Muscle layer of colon (tissue), 2 donors: ENCODE measurements around the gene TGFBI.
A peak's percentile ranks its signal among the peaks of the same experiment; 100 is the strongest.

Experiments used
- H3K27ac ChIP-seq: one replicate; pipeline ENCODE4 v1.7.0; 2013; ENCODE audit warnings: low read depth, mild to moderate bottlenecking, low read length, moderate library complexity
- H3K27me3 ChIP-seq, 2 donors: one replicate each; pipeline ENCODE4 v1.7.0; 2013; ENCODE audit warnings: low read length in 2 of 2, mild to moderate bottlenecking in 2 of 2; ENCODE audit not compliant: insufficient read depth in 2 of 2, control insufficient read depth in 1 of 2
- H3K36me3 ChIP-seq: one replicate; pipeline ENCODE4 v1.7.0; 2013; ENCODE audit warnings: mild to moderate bottlenecking, low read length; ENCODE audit not compliant: insufficient read depth
- H3K4me1 ChIP-seq: one replicate; pipeline ENCODE4 v1.7.0; 2013; ENCODE audit warnings: mild to moderate bottlenecking, low read length; ENCODE audit not compliant: insufficient read depth
- H3K4me3 ChIP-seq, 2 donors: one replicate each; pipeline ENCODE4 v1.7.0; 2013; ENCODE audit warnings: low read length in 2 of 2, low read depth in 1 of 2, mild to moderate bottlenecking in 1 of 2, moderate library complexity in 1 of 2
- H3K9ac ChIP-seq: one replicate; pipeline ENCODE4 v1.7.0; 2013; ENCODE audit warnings: low read length
- H3K9me3 ChIP-seq: one replicate; pipeline ENCODE4 v1.7.0; 2013; ENCODE audit warnings: mild to moderate bottlenecking, low read length
- donor health status: abdominal sarcoma.
- donor health status: Adenocarcinoma of cecum.

TGFBI gene

GRCh38 chr5:136086783-136087566 lies 58.2 kb downstream of the TGFBI start:
- Histone ChIP-seq H3K4me3 (no peak overlapping the region), H3K27ac (no peak overlapping the region), H3K27me3 (no peaks in the 10 kb centered on the region), H3K9ac (no peak overlapping the region), H3K9me3 (no peaks in the 10 kb centered on the region), H3K36me3 (no peaks in the 10 kb centered on the region), H3K4me1 (peaks cover 45% of the 10 kb centered on the region)

GRCh38 chr5:136087961-136088871 lies 59.4 kb downstream of the TGFBI start:
- peaks cover 41% of the 10 kb centered on the region for H3K4me1 ChIP-seq
- H3K4me3 ChIP-seq = peak overlapping the region in 1 of 2 donors; percentile 7
- H3K27ac ChIP-seq = peak overlapping the region; percentile 68
- H3K9me3 ChIP-seq = no peaks in the 10 kb centered on the region
- H3K36me3 ChIP-seq = no peaks in the 10 kb centered on the region
- no peak overlapping the region for H3K9ac ChIP-seq
- no peaks in the 10 kb centered on the region for H3K27me3 ChIP-seq

DNA sequence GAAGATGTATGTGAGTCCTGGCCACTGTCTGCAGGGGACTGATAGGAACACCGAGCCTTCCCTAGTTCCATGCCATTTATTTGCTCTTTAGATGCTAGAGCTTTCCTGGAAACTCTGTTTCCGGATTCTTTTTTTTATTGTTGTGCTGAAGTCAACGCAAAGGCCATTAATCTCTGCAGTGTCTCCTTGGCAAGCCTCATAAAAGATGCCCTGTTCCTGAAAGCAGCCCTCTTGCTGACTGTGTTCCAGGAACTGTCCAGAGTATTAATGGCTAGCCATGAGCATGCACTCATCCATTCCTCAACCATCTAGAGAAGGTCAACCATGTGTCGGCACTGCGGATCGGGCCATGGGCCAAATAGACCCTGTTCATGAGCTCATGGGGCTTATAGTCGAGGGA lies 61.0 kb downstream of the TGFBI start:
- Histone ChIP-seq H3K4me1 (peaks cover 27% of the 10 kb centered on the region), H3K9me3 (no peaks in the 10 kb centered on the region), H3K27ac (peak overlapping the region; percentile 68), H3K9ac (no peak overlapping the region), H3K27me3 (no peaks in the 10 kb centered on the region), H3K4me3 (no peak overlapping the region), H3K36me3 (no peaks in the 10 kb centered on the region)

- Histone ChIP-seq H3K4me1 (peaks cover 27% of the 10 kb centered on the region), H3K4me3 (no peak overlapping the region), H3K27ac (no peak overlapping the region), H3K27me3 (no peaks in the 10 kb centered on the region), H3K9me3 (no peaks in the 10 kb centered on the region), H3K36me3 (no peaks in the 10 kb centered on the region), H3K9ac (no peak overlapping the region)
These were observed 61.5 kb downstream of the TGFBI start for GRCh38 chr5:136090319-136090718.

DNA sequence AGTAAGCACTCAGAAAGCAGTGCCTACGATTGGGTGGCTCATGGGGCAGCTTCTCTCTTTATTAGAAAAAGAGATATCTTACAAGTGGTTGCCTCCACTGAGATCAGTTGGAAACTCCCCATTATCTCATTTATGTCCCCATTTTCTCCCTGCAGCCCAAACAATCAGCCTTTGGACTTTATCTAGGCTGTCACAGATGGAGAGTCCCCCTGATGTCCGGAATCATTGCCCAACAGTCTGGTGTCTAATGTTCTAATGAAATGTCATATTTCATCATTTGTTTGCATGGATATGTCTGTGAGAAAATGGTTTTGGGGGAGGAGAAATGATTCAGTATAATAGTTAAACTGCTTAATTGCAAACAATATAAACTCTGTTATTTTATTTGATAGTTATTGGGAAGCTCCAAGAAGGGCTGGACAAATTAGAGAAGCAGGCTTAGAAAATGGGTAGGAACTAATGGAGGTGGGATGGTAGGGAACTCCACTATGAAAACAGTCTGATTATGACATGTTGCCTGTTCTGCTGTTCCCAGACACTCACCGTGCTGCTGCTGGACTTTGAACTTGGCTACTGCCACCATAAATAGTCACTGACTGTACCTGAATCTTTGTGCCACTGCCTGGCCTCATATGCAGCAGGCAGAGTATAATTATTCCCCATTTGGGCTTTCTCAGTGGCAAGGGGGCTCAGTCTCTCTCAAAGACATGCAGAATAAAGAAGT lies 65.6 kb downstream of the TGFBI start:
- H3K9ac ChIP-seq = no peak overlapping the region
- H3K4me3 ChIP-seq = no peak overlapping the region
- H3K4me1 ChIP-seq = peaks cover 9% of the 10 kb centered on the region
- no peak overlapping the region for H3K27ac ChIP-seq
- H3K9me3 ChIP-seq = no peaks in the 10 kb centered on the region
- no peaks in the 10 kb centered on the region for H3K36me3 ChIP-seq
- H3K27me3 ChIP-seq = no peaks in the 10 kb centered on the region

GRCh38 chr5:136094913-136095641 lies 66.3 kb downstream of the TGFBI start:
- no peak overlapping the region for H3K27ac ChIP-seq
- peaks cover 2% of the 10 kb centered on the region for H3K4me1 ChIP-seq
- H3K36me3 ChIP-seq = no peaks in the 10 kb centered on the region
- H3K27me3 ChIP-seq = no peaks in the 10 kb centered on the region
- H3K9me3 ChIP-seq = no peaks in the 10 kb centered on the region
- no peak overlapping the region for H3K4me3 ChIP-seq
- H3K9ac ChIP-seq = no peak overlapping the region

- Histone ChIP-seq H3K9me3 (no peaks in the 10 kb centered on the region), H3K27ac (no peak overlapping the region), H3K4me1 (no peaks in the 10 kb centered on the region), H3K4me3 (no peak overlapping the region), H3K27me3 (no peaks in the 10 kb centered on the region), H3K9ac (no peak overlapping the region), H3K36me3 (no peaks in the 10 kb centered on the region)
These were observed 69.4 kb downstream of the TGFBI start for GRCh38 chr5:136098176-136098575.

DNA sequence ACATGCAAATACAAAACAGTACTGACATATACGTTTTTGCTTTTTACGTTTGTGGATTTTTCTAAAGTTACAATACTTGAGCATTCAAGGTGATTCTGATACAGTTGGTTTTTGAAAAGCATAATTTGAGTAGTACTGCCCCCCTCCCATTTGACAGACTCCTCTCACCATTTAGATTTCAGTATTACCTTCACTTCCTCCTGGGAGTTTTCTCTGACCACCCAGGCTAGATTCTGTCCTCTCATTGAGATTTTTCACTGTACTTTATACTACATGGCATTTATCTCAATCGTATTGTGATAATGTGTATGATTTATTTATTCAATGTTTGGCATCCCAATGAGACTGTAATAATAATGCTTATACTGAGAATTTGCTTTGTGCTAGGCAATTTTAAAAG lies 71.1 kb downstream of the TGFBI start:
- no peak overlapping the region for H3K9ac ChIP-seq
- H3K36me3 ChIP-seq = no peaks in the 10 kb centered on the region
- no peaks in the 10 kb centered on the region for H3K9me3 ChIP-seq
- no peaks in the 10 kb centered on the region for H3K4me1 ChIP-seq
- H3K27ac ChIP-seq = no peak overlapping the region
- no peak overlapping the region for H3K4me3 ChIP-seq
- no peaks in the 10 kb centered on the region for H3K27me3 ChIP-seq

- Histone ChIP-seq H3K4me1 (no peaks in the 10 kb centered on the region), H3K36me3 (no peaks in the 10 kb centered on the region), H3K9ac (no peak overlapping the region), H3K9me3 (no peaks in the 10 kb centered on the region), H3K27ac (no peak overlapping the region), H3K27me3 (no peaks in the 10 kb centered on the region), H3K4me3 (no peak overlapping the region)
These were observed 73.1 kb downstream of the TGFBI start for GRCh38 chr5:136101884-136102283.

GRCh38 chr5:136103118-136103517 lies 74.3 kb downstream of the TGFBI start:
- H3K27me3 ChIP-seq = no peaks in the 10 kb centered on the region
- H3K9me3 ChIP-seq = no peaks in the 10 kb centered on the region
- H3K36me3 ChIP-seq = no peaks in the 10 kb centered on the region
- no peak overlapping the region for H3K4me3 ChIP-seq
- no peak overlapping the region for H3K9ac ChIP-seq
- H3K27ac ChIP-seq = no peak overlapping the region
- no peaks in the 10 kb centered on the region for H3K4me1 ChIP-seq
